GM18502 (cell line): ENCODE measurements around the gene AQP5.

Source experiments
- ATAC-seq: cut with Tn5 transposase; IDR thresholded peaks from one replicate; pipeline ENCODE4 v1.9.1; 2021; ENCODE audit warnings: mild to moderate bottlenecking; ENCODE audit not compliant: unreplicated experiment, poor library complexity

The AQP5 gene

DNA sequence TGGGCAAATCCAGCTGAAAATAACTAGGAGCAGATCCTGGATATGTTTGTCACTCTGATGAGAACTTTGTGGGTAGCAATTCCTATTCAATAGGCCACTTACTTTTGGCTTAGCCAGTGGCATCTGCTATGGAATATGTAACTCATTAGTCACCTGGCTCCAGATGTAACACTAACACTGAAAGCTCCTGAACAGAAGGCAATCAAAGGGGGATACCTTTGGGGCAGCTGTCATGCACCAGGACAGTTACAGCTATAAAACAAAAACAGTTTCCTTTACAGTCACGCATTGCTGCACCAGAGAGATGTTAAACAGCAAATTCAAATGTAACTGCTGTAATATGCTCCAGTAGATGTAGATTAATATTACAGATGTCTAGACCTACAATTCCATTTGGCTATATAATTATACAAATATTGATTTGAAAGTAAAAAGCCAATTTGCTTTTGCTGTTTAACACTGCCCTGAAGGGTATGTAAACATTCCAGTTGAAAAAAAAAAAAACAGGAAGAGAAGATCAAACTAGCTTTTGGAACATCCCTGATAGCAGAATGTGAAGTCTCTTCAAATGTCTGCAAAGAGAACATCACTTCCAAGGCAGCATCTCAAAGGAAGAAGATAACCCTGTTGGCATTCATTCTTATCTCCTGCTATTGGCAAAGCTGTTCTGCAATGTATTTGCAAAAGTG, 45.2 kb downstream of the AQP5 start:
- ATAC-seq = no peak

DNA sequence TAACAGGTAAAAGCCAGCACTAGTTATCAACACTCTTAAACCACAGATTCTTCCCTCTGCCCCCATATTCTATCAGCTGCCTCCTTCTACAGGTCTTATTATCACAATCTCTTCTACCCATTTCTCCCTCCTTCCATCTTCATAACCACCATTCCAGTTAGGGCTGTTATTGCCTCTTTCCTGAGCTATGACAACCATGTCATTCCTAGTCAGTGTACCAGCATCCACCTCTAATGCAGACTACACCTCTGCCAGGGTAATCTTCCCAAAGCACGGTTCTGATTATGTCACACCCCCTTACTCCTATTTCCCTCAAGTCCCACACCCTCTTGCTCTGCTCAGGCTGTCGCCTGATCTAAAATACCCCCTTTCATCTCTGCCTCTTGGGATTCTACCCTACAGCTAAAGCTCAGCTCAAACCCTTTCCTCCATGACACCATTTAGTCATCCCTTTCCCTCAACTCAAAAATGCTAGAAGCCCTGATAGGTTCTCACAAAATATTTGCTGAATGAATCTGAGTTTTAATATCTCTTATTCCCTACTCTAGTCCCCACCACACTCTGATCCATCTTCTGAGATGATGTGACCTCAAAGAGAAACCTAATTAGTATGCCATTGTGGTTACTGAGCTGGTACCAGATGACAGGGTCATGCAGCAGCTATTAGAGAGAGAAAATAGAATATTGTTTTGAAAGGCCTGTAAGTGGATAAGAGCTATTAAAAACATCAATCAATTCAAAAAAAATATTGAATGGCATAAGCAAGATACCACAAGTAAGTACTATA, 51.9 kb downstream of the AQP5 start:
- no peak for ATAC-seq

DNA sequence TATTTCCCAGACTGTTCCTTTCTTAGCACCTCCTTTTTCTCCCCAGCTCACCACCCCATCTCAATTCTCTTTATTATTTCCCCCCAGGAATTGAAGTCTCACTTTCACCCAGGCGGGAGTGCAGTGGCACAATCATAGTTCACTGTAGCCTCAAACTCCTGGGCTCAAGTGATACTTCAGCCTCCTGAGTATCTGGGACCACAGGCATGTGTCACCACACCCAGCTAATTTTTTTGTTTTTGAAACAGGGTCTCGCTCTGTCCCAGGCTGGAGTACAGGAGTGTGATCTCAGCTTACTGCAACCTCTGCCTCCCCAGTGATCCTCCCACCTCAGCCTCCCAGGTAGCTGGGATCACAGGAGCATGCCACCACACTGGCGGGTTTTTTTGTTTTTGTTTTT, 52.7 kb downstream of the AQP5 start:
- no peak for ATAC-seq
